Fibroblast of the aortic adventitia (primary cell): ENCODE results near the gene CNTFR. TPM values are rescaled to one million over a fixed set of nuclear protein-coding genes. Genes with fewer than 3 reads are reported as not detected.

ENCODE experiments used
- DNase-seq: peaks from one replicate; pipeline ENCODE4 v3.0.0-alpha.2; 2010; ENCODE audit warnings: low read depth
- H3K4me3 ChIP-seq: 2 replicates; pipeline ENCODE4 v1.5.1; 2011; ENCODE audit warnings: low read depth, mild to moderate bottlenecking, control low read depth, low read length, moderate library complexity
- total RNA-seq: library from RNA; depleted of rRNA; stranded (reverse); fragments of >200 nt; gene quantifications from 2 replicates; pipeline ENCODE4 v1.2.3, GENCODE V29; 2012; ENCODE audit warnings: low replicate concordance
- TF ChIP-seq, protein P1 (sequence below): IDR thresholded peaks from 2 replicates; pipeline ENCODE4 v1.5.1; 2011; ENCODE audit warnings: mild to moderate bottlenecking, low read length, control low read depth, inconsistent platforms; ENCODE audit not compliant: insufficient read depth

Gene CNTFR
- total RNA-seq, 1 donor, result not detected

DNA sequence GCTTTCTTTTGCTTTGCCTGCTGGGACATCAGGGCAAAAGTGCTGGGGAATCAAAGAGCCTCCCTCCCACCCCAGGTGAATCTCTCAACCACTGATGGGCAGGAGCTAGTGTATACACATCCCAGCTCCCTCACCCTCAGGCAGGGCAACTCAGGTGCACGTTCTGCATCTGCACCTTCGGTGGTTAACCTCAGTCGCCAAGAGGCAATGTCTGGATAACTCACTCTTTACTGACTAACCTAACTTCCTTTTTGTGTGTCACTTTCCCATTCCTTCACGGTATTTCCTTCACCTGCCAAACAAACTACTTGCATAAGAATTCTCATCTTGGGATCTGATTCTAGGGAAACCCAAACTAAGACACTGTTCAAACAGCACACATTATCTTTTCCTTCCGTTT is 26.3 kb downstream of the CNTFR start:
- TF ChIP-seq, protein P1, sequence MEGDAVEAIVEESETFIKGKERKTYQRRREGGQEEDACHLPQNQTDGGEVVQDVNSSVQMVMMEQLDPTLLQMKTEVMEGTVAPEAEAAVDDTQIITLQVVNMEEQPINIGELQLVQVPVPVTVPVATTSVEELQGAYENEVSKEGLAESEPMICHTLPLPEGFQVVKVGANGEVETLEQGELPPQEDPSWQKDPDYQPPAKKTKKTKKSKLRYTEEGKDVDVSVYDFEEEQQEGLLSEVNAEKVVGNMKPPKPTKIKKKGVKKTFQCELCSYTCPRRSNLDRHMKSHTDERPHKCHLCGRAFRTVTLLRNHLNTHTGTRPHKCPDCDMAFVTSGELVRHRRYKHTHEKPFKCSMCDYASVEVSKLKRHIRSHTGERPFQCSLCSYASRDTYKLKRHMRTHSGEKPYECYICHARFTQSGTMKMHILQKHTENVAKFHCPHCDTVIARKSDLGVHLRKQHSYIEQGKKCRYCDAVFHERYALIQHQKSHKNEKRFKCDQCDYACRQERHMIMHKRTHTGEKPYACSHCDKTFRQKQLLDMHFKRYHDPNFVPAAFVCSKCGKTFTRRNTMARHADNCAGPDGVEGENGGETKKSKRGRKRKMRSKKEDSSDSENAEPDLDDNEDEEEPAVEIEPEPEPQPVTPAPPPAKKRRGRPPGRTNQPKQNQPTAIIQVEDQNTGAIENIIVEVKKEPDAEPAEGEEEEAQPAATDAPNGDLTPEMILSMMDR, result no peak
- no peak overlapping the region for H3K4me3 ChIP-seq
- no peak for DNase-seq

DNA sequence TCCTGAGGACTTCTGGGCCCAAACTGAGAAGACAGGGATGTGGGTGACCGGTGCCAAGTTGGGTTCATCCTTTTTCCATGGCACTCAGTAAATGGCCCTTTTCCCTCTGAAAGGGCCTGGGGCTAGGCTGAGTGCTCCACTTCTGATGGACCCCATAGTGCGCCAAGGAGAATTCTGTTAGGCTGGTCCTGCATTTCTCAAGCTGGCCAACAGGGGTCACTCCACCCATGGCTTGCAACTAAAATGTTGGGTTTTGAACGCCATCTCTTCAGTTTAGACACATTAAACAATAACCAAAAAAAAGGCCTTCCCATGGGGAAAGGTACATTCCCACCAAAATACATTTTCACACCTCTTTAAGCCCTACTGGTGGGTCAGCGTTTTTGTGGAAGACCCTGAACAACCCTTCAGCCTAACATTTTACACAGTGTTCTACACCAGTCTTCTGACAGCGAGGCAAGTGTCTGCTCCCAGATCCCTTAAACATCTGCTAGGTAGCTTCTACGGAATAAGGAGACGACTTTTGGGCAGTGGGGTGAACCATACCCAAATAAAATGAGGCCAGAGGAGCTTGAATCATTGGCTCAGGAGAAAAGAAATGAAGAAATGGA is 27.3 kb downstream of the CNTFR start:
- DNase-seq, result no peak
- H3K4me3 ChIP-seq, result no peak overlapping the region
- TF ChIP-seq, protein P1, result peak; percentile 58

DNA sequence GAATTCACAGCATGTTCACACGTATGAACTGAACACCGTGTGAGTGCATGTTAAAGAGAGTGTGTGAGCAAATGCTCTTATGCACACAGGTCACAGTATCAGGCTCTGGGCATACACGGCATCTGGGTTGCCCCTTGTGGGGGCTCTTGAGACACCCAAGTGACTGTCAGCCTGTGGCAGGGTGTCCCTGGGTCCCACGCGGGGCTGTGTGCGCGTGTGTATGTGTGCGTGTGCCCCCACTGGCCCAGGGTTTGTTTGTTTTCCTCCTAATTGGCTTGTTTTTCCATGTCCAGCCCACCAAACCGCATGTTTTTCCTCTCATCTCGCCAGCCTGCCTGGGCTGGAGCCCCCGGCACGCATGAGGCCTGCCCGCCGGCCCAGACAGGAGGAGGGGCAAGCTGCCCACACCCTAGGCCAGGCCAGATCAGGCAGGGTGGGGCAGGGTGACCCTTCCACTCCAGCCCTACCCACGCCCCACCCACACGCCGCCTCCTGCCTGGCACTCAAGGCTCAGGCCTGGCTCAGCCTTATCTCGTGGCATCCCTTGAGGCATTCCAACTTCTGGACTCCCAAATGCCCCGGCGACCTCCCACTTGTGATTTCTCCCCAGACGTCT is 28.8 kb downstream of the CNTFR start:
- no peak for DNase-seq
- TF ChIP-seq, protein P1, result no peak
- H3K4me3 ChIP-seq, result no peak overlapping the region

DNA sequence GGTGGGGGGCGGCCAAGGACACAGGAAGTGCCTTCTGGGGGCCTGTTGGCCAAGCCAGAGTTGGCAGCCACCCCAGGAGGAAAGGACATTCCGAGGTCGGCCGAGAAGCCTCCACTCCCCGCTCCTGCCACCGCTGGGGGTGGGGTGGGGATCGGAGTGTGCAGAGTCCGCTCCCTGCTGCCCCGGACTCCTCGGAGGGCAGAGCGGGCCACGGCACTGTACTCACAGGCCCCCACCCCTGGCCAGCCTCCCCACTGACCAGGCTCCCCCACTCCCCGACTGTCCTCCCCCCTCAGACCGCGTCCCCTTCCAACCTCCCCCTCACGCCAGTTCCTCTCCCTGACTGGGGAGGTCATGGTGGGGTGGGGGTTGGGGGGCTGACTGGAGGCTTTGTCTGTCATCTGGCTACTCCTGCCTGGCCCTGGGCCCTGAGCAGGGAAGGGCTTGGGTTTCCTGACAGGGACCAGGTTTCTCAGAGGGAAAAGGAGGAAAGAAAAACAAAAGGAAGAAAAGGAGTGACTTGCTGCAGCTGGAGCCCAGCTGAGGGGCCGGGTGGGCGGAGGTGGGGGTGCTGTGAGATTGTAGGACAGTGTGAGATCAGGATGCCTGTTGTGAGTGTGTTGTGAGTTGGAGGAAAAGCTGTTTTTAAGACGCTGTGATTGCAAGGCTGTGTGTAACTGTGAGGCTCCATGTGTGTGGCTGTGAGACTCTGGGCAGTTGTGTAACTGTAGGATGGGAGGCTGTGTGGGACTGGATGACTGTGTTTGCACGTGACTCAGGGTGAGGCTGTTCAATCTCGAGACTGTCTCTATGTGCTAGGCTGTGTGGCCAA is 29.7 kb downstream of the CNTFR start:
- TF ChIP-seq, protein P1, result no peak
- H3K4me3 ChIP-seq, result no peak overlapping the region
- peak; percentile 72 for DNase-seq

DNA sequence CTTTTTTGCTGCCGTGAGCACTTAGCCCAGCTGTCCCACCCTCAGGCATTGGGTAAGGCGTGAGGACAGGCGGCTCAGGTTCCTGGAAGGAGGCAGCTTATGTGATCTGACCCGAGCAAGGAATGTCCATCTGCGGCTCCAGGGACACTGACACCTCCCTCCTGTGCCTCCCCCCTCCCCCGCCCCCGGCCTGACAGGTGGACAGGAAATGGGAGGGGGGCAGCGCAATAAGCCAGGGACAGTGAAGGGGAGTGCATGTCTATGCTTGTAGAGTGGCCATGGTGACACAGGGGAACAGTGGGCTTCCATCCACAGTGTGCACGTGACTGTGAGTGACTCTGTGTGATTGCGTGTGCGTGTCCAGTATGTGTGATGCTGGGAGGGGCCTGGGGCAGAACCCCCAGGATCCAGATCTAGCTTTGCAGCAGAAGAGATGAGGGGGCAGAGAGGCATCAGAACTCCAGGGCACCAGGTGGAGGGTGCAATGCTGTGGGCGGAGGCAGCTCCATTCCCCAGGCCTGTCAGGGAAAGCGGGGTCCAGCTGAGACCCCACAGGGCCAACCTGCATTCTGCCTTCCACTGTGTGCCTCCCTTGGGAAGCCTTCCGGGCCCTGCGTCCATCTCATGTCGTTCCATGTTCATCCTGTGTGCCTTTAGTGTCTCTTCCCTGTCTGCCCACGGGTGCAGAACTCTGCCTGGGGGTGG is 30.5 kb downstream of the CNTFR start:
- DNase-seq, result no peak
- H3K4me3 ChIP-seq, result no peak overlapping the region
- TF ChIP-seq, protein P1, result no peak

DNA sequence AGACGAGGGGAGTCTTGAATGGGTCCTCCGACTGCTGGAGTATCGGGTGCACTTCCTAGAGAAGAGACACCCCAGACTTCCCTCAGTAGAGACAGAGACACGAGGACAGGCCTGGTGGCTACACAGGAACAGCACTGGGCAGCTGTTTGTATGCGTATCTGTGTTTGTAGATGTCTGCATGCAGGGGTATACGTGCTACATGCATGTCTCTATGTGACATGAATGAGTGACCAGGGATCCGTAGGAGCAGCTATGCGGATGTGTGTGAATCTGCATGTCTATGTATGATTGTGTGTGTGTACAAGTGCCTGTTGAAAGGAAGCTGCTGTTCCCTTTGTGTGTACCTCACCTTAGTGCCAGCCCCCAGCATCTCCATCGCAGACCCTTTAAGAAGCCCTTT is 31.2 kb downstream of the CNTFR start:
- no peak for DNase-seq
- TF ChIP-seq, protein P1, result no peak
- no peak overlapping the region for H3K4me3 ChIP-seq
